ENCODE results near the gene METTL9. TPM values are rescaled to one million over a fixed set of nuclear protein-coding genes. Genes with fewer than 3 reads are reported as not detected.

METTL9 gene
- total and polyA plus RNA-seq, 9 of the 15 experiments (the other 6 are each of a cell fraction or from before 2014, with no cell fraction given) = 12.2 to 107 (median 79.1) TPM

- H4K20me1 ChIP-seq (replicated peaks; ENCODE audit: control insufficient read depth, insufficient read depth, low read length) = 0 out of 2 replicates have a peak, but pooled peaks cover 3% of the 10 kb centered on the region
- H3K27ac ChIP-seq (ENCODE audit: extremely low read depth, low read depth, low read length) = no peak overlapping the region
- H3K36me3 ChIP-seq (ENCODE audit: control insufficient read depth, insufficient read depth, low read length) = no peaks in the 10 kb centered on the region
- 51% methylated on average over 4 of the region's 4 CpGs for WGBS (ENCODE audit: insufficient coverage, low coverage, missing lambda C conversion rate)
- H3K4me3 ChIP-seq = no peak overlapping the region
- H3K79me2 ChIP-seq (ENCODE audit: control insufficient read depth, insufficient read depth, low read length) = no peaks in the 10 kb centered on the region
- ATAC-seq = no peak
- H3K9ac ChIP-seq (ENCODE audit: insufficient read depth in 1 of 2, low read depth in 2 of 2, low read length in 2 of 2) = no peak overlapping the region
- no peak overlapping the region for H2AFZ ChIP-seq (ENCODE audit: low read depth, low read length)
- no peak for TF ChIP-seq MAFG (tag; conservative IDR thresholded peaks at IDR 0.05)
- TF ChIP-seq EGR1 (conservative IDR thresholded peaks at IDR 0.05) = peak; percentile 11; the same call in 1 of the 2 replicates
- CTCF ChIA-PET (ENCODE audit: low intra/inter-chr PET ratio) = no interaction called here
- intact Hi-C loops (cut with micrococcal nuclease) = no loop called here
- no peaks in the 10 kb centered on the region for H3K9me3 ChIP-seq (replicated peaks; ENCODE audit: control insufficient read depth, insufficient read depth, low read depth, low read length)
- DNase-seq (ENCODE audit: extremely low read depth in 1 of 4, low spot score in 3 of 4) = no peak
- POLR2A ChIA-PET = interaction anchor here (0.7 to 1.6 kb wide), 4 partner anchors 9 to 54 kb away, joined by 3 to 6 read pairs (median 3); no protein-coding TSS in a partner anchor
- in situ Hi-C loops (cut with MboI) = no loop called here
- no peaks in the 10 kb centered on the region for H3K9me1 ChIP-seq (ENCODE audit: control insufficient read depth, insufficient read depth, low read length)
- no peaks in the 10 kb centered on the region for H3K27me3 ChIP-seq (ENCODE audit: control insufficient read depth in 2 of 2, insufficient read depth in 2 of 2, low read length in 2 of 2)
- BruUV-seq (replicated peaks) = no TSS peak
- peak; percentile 26 for FAIRE-seq
- H3K4me2 ChIP-seq (ENCODE audit: insufficient read depth, low read length) = no peak overlapping the region
- no peaks in the 10 kb centered on the region; a peak in 1 of 5 replicates for H3K4me1 ChIP-seq (replicated peaks in 1 of 2; ENCODE audit: control insufficient read depth in 2 of 2, insufficient read depth in 2 of 2, low read length in 2 of 2)
These were observed 39.2 kb downstream of the METTL9 start for GRCh38 chr16:21638573-21638975.

DNA sequence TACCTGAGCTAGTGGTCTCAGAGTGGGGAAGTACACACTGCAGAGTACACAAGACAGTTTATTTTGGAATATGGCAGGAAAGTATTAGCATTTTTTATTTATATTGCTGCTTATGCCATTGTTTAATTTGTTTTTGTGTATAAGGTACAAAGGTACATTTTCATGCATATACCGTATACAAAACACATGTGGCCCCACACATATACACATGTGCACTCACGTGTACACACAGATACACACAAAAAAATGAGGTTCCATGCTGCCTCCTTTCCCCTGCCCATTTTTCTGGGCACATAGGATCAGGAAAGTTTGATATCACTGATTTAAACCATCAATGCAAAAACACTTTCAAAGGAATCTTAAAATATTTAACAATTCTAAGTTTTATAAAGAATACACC lies 40.1 kb downstream of the METTL9 start:
- BruUV-seq (replicated peaks) = no TSS peak
- ChIA-PET POLR2A (interaction anchor here (0.6 to 1.6 kb wide), 3 partner anchors 9 to 91 kb away, joined by 3 to 6 read pairs (median 3); no protein-coding TSS in a partner anchor), CTCF (ENCODE audit: low intra/inter-chr PET ratio) (interaction anchor here (2.3 kb wide), 1 partner anchor 55 kb away, joined by 34 read pairs; no protein-coding TSS in a partner anchor)
- TF ChIP-seq E2F1 (CRISPR knock-in tag; IDR thresholded peaks at IDR 0.05) (no peak), FOXJ2 (tag; IDR thresholded peaks at IDR 0.05) (no peak), CUX1 (CRISPR knock-in tag; IDR thresholded peaks at IDR 0.05) (no peak), SREBF2 (CRISPR knock-in tag; IDR thresholded peaks at IDR 0.05) (no peak), MYBL2 (IDR thresholded peaks at IDR 0.05; ENCODE audit: low read depth) (no peak), MYBL2 (CRISPR knock-in tag; IDR thresholded peaks at IDR 0.05; ENCODE audit: borderline replicate concordance) (no peak)
- no peaks in the 10 kb centered on the region for H3K27me3 ChIP-seq (ENCODE audit: control insufficient read depth in 2 of 2, insufficient read depth in 2 of 2, low read length in 2 of 2)
- in situ Hi-C loops (cut with MboI) (no loop called here), intact Hi-C loops (cut with micrococcal nuclease) (no loop called here)
- H3K4me3 ChIP-seq = no peak overlapping the region
- no peak overlapping the region for H2AFZ ChIP-seq (ENCODE audit: low read depth, low read length)
- H3K9ac ChIP-seq (ENCODE audit: insufficient read depth in 1 of 2, low read depth in 2 of 2, low read length in 2 of 2) = no peak overlapping the region
- H3K4me1 ChIP-seq (replicated peaks in 1 of 2; ENCODE audit: control insufficient read depth in 2 of 2, insufficient read depth in 2 of 2, low read length in 2 of 2) = no peaks in the 10 kb centered on the region; a peak in 2 of 5 replicates
- no peaks in the 10 kb centered on the region for H3K79me2 ChIP-seq (ENCODE audit: control insufficient read depth, insufficient read depth, low read length)
- 87% methylated on average over 2 of the region's 2 CpGs for WGBS (ENCODE audit: insufficient coverage, low coverage, missing lambda C conversion rate)
- no peaks in the 10 kb centered on the region for H3K36me3 ChIP-seq (ENCODE audit: control insufficient read depth, insufficient read depth, low read length)
- FAIRE-seq = no peak
- H3K4me2 ChIP-seq (ENCODE audit: insufficient read depth, low read length) = no peak overlapping the region
- 0 out of 2 replicates have a peak, but pooled peaks cover 3% of the 10 kb centered on the region for H4K20me1 ChIP-seq (replicated peaks; ENCODE audit: control insufficient read depth, insufficient read depth, low read length)
- H3K9me1 ChIP-seq (ENCODE audit: control insufficient read depth, insufficient read depth, low read length) = no peaks in the 10 kb centered on the region
- ATAC-seq = no peak
- no peak for DNase-seq (ENCODE audit: extremely low read depth in 1 of 4, low spot score in 3 of 4)
- no peaks in the 10 kb centered on the region for H3K9me3 ChIP-seq (replicated peaks; ENCODE audit: control insufficient read depth, insufficient read depth, low read depth, low read length)
- H3K27ac ChIP-seq (ENCODE audit: extremely low read depth, low read depth, low read length) = no peak overlapping the region

Data from K562 (cell line).